OCI-M2 (cell line): Measurements from ENCODE around the gene ST8SIA3.
"Not testable (repeated sequence)": the region's sequence is repeated elsewhere in the genome, so short reads cannot be mapped to it uniquely, and the experiment has no call there.

ENCODE experiments used
- DNase-seq: peaks from one replicate; lab custom pipeline; 2025; ENCODE audit not compliant: unreplicated experiment; lab: John Stamatoyannopoulos, UW

ST8SIA3 gene

GRCh38 chr18:57362714-57363113 lies 10.4 kb downstream of the ST8SIA3 start:
- DNase-seq, result no peak

- DNase-seq, result no peak
Observed at GRCh38 chr18:57364460-57364859, 12.1 kb downstream of the ST8SIA3 start.

GRCh38 chr18:57366528-57367081 lies 14.2 kb downstream of the ST8SIA3 start:
- DNase-seq, result no peak

GRCh38 chr18:57372444-57372843 lies 20.1 kb downstream of the ST8SIA3 start:
- no peak for DNase-seq

- no peak for DNase-seq
Observed at GRCh38 chr18:57373017-57373416, 20.7 kb downstream of the ST8SIA3 start.

GRCh38 chr18:57376503-57376902 lies 24.1 kb downstream of the ST8SIA3 start:
- DNase-seq, result no peak

GRCh38 chr18:57389271-57389670 lies 36.9 kb downstream of the ST8SIA3 start:
- DNase-seq, result no peak

- DNase-seq, result no peak
Observed at GRCh38 chr18:57390044-57390443, 37.7 kb downstream of the ST8SIA3 start.

- not testable (repeated sequence) for DNase-seq
Observed at GRCh38 chr18:57394749-57395148, 42.4 kb downstream of the ST8SIA3 start.

GRCh38 chr18:57396831-57397230 lies 44.5 kb downstream of the ST8SIA3 start:
- DNase-seq, result not testable (repeated sequence)

GRCh38 chr18:57397440-57398132 lies 45.2 kb downstream of the ST8SIA3 start:
- no peak for DNase-seq

- no peak for DNase-seq
Observed at GRCh38 chr18:57404345-57404744, 52.0 kb downstream of the ST8SIA3 start.

- no peak for DNase-seq
Observed at GRCh38 chr18:57409650-57410049, 57.3 kb downstream of the ST8SIA3 start.

GRCh38 chr18:57410749-57411148 lies 58.4 kb downstream of the ST8SIA3 start:
- DNase-seq, result no peak

GRCh38 chr18:57416542-57416941 lies 64.2 kb downstream of the ST8SIA3 start:
- no peak for DNase-seq
